ENCODE data around the gene MAP2. TPM values are rescaled to one million over a fixed set of nuclear protein-coding genes. Genes with fewer than 3 reads are reported as not detected.

MAP2 gene
- total and polyA plus RNA-seq, 2 of the 8 experiments (the other 6 are each of a cell fraction or from before 2014, with no cell fraction given) = 5.9 to 9.4 TPM

GRCh38 chr2:209663656-209664055, 239.8 kb downstream of the MAP2 start:
- H3K23me2 ChIP-seq (ENCODE audit: low read depth, low read length) = no peaks in the 10 kb centered on the region
- no peak overlapping the region for H2BK15ac ChIP-seq (ENCODE audit: low read length)
- POLR2A ChIA-PET (ENCODE audit: partially characterized antibody) = no interaction called here
- FAIRE-seq (no peak), DNase-seq (ENCODE audit: low read depth in 1 of 2, low spot score in 2 of 2) (no peak)
- no peak overlapping the region for H2BK5ac ChIP-seq (ENCODE audit: low read depth, low read length)
- TF ChIP-seq EGR1 (IDR thresholded peaks at IDR 0.05; ENCODE audit: borderline replicate concordance, low read depth, low read length) (no peak), SP1 (IDR thresholded peaks at IDR 0.05; ENCODE audit: low read depth, low read length) (no peak), ZNF274 (IDR thresholded peaks at IDR 0.05; ENCODE audit: borderline replicate concordance, extremely low read depth, low read length) (no peak), GABPA (IDR thresholded peaks at IDR 0.05; ENCODE audit: borderline replicate concordance, insufficient read depth, low read length) (no peak), JUN (IDR thresholded peaks at IDR 0.05; ENCODE audit: low read depth, low read length) (no peak), SP4 (IDR thresholded peaks at IDR 0.05; ENCODE audit: low read length) (no peak), RXRA (IDR thresholded peaks at IDR 0.05; ENCODE audit: insufficient read depth, low read depth, low read length) (no peak), JUND (IDR thresholded peaks at IDR 0.05; ENCODE audit: low read length) (no peak), BRCA1 (IDR thresholded peaks at IDR 0.05; ENCODE audit: low read depth, low read length) (no peak)
- TF ChIP-seq, protein P1, sequence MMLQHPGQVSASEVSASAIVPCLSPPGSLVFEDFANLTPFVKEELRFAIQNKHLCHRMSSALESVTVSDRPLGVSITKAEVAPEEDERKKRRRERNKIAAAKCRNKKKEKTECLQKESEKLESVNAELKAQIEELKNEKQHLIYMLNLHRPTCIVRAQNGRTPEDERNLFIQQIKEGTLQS (IDR thresholded peaks at IDR 0.05; ENCODE audit: insufficient read depth, low read depth, low read length) = no peak
- H3K56ac ChIP-seq (replicated peaks; ENCODE audit: insufficient read length, low read depth, low read length) = no peak overlapping the region
- no peak overlapping the region for H3K18ac ChIP-seq (ENCODE audit: extremely low read depth, low read length)
- no peak overlapping the region for H3K4ac ChIP-seq (replicated peaks; ENCODE audit: insufficient read length, low read depth, low read length)
- H2AK5ac ChIP-seq (ENCODE audit: low read depth, low read length) = 0 out of 2 replicates have a peak overlapping the region, but pooled peaks have one; percentile 54
- no peak overlapping the region for H2BK20ac ChIP-seq (ENCODE audit: low read length)
- no peak overlapping the region for H3K4me3 ChIP-seq (ENCODE audit: extremely low read depth in 1 of 4, insufficient read depth in 2 of 4, low read depth in 3 of 4, low read length in 4 of 4)
- 88% methylated on average over 4 of the region's 4 CpGs; no CpG with 5 or more reads in 1 of the 2 experiments for WGBS, 2 experiments (ENCODE audit: extremely low coverage in 1 of 2, insufficient coverage in 1 of 2, insufficient read length in 1 of 2, insufficient replicate concordance in 2 of 2, low coverage in 1 of 2, low lambda C conversion rate in 2 of 2, missing lambda C conversion rate in 1 of 2)
- CTCF ChIA-PET (ENCODE audit: partially characterized antibody) = no interaction called here
- no peak overlapping the region for H3K27ac ChIP-seq (ENCODE audit: low read depth, low read length)
- no peak overlapping the region for H3K4me2 ChIP-seq (ENCODE audit: insufficient read depth in 1 of 2, low read depth in 2 of 2, low read length in 2 of 2)
- H3K14ac ChIP-seq (ENCODE audit: insufficient read length) = no peak overlapping the region
- H4K5ac ChIP-seq (ENCODE audit: insufficient read length, low read depth, low read length) = no peak overlapping the region
- no peak overlapping the region for H2BK12ac ChIP-seq (ENCODE audit: low read depth, low read length)
- H3K9ac ChIP-seq (replicated peaks in 1 of 4; ENCODE audit: extremely low read depth in 1 of 4, low read depth in 3 of 4, low read length in 3 of 4) = no peak overlapping the region
- no peaks in the 10 kb centered on the region for H3K36me3 ChIP-seq (ENCODE audit: control insufficient read depth in 2 of 4, insufficient read depth in 4 of 4, low read length in 3 of 4)
- H4K20me1 ChIP-seq (replicated peaks in 1 of 2; ENCODE audit: control insufficient read depth in 1 of 2, insufficient read depth in 2 of 2, low read length in 2 of 2) = no peaks in the 10 kb centered on the region
- no peaks in the 10 kb centered on the region for H3K79me1 ChIP-seq (ENCODE audit: low read depth, low read length)
- H3K4me1 ChIP-seq (replicated peaks in 1 of 4; ENCODE audit: control insufficient read depth in 3 of 4, insufficient read depth in 4 of 4, low read length in 3 of 4) = peaks cover 0 to 12% (median 4%) of the 10 kb centered on the region in 4 experiments; a peak in 5 of 7 replicates
- no peak overlapping the region for H2AFZ ChIP-seq (ENCODE audit: low read length)
- no peak overlapping the region for H3K23ac ChIP-seq (ENCODE audit: insufficient read length)
- H4K91ac ChIP-seq (replicated peaks; ENCODE audit: insufficient read length, low read length) = no peak overlapping the region
- no peaks in the 10 kb centered on the region for H3K79me2 ChIP-seq (ENCODE audit: control insufficient read depth in 1 of 2, insufficient read depth in 2 of 2, low read length in 2 of 2)
- no peak overlapping the region for H4K8ac ChIP-seq (ENCODE audit: extremely low read depth, insufficient read depth, low read length)
- no peaks in the 10 kb centered on the region for H3K27me3 ChIP-seq (replicated peaks in 1 of 4; ENCODE audit: control insufficient read depth in 3 of 4, extremely low read depth in 1 of 4, insufficient read depth in 3 of 4, low read length in 3 of 4)
- no peak overlapping the region for H2BK120ac ChIP-seq (replicated peaks; ENCODE audit: low read depth, low read length)
- H3K9me3 ChIP-seq (ENCODE audit: insufficient read depth in 2 of 2, low read depth in 1 of 2, low read length in 1 of 2) = no peaks in the 10 kb centered on the region

Measured in H1 (cell line).